ENCODE measurements around the gene OLA1.

GRCh38 chr2:174038462-174038861, 209.9 kb downstream of the OLA1 start:
- TF ChIP-seq POLR2A (IDR thresholded peaks at IDR 0.05) (no peak), CTCF (IDR thresholded peaks at IDR 0.05 in 4 of 5, conservative IDR thresholded peaks at IDR 0.05 in 1 of 5) (no peak)
